Testis (tissue), 3 donors: ENCODE data around the gene NIN. TPM values are rescaled to one million over a fixed set of nuclear protein-coding genes. Genes with fewer than 3 reads are reported as not detected.

Source experiments
- DNase-seq: peaks from one replicate; pipeline ENCODE4 v3.0.0-alpha.2; 2019
- H3K27ac ChIP-seq, 2 donors: fragments of 200-600 bp; sonication (generic); one replicate each; pipeline ENCODE4 v1.5.1; 2019
- H3K27me3 ChIP-seq: fragments of 200-600 bp; sonication (generic); one replicate; pipeline ENCODE4 v1.5.1; 2019
- H3K36me3 ChIP-seq: fragments of 200-600 bp; sonication (generic); one replicate; pipeline ENCODE4 v1.5.1; 2017; ENCODE audit warnings: low read depth; ENCODE audit errors: missing control alignments
- H3K4me1 ChIP-seq: fragments of 200-600 bp; sonication (generic); one replicate; pipeline ENCODE4 v1.5.1; 2019
- H3K4me3 ChIP-seq, 2 donors: fragments of 200-600 bp; sonication (generic); one replicate each; pipeline ENCODE4 v1.5.1; 2017 to 2019
- H3K9me3 ChIP-seq: fragments of 200-600 bp; sonication (generic); one replicate; pipeline ENCODE4 v1.5.1; 2017
- POLR2A ChIP-seq: fragments of 450-650 bp; IDR thresholded peaks from one replicate; pipeline ENCODE4 v1.6.1; 2017; ENCODE audit warnings: antibody characterized with exemption, mild to moderate bottlenecking, moderate library complexity
- WGBS, 2 donors: methylation state at CpG; one replicate each; pipeline ENCODE4 v1.1.5; 2018; 5-methylcytosine and 5-hydroxymethylcytosine counted together
- intact Hi-C: fragments of 100-400 bp; cut with DNase I; formaldehyde crosslinking; loops from one replicate; pipeline ENCODE4 v1.15.1; 2023; ENCODE audit warnings: low total_unique reads
- polyA plus RNA-seq: library from polyadenylated mRNA; stranded (reverse); fragments of 350-450 nt; fragmentation: Illumina TruSeq; extraction: RNeasy Lipid Tissue Mini Kit (QIAGEN cat#74804); gene quantifications from one replicate; pipeline ENCODE4 v1.2.3, GENCODE V29; 2014; ENCODE audit warnings: low read depth, low replicate concordance; ENCODE audit not compliant: insufficient read depth
- total RNA-seq, 2 donors: library from RNA; depleted of rRNA; stranded (reverse); fragments of >200 nt; gene quantifications; one replicate each; pipeline ENCODE4 v1.2.3, GENCODE V29; 2016
- TF ChIP-seq, protein P1 (sequence below), 3 experiments: fragments of 450-650 bp in 2 of 3; fragments of 200-600 bp in 1 of 3; sonication (generic) in 1 of 3; IDR thresholded peaks; one replicate each; pipeline ENCODE4 v1.5.1; 2016 to 2019; ENCODE audit warnings: antibody characterized with exemption in 3 of 3, mild to moderate bottlenecking in 2 of 3, moderate library complexity in 1 of 3

Gene NIN
- total and polyA plus RNA-seq, 3 donors from 2014 or later: 4.4 to 16.5 (median 9.3) TPM

DNA sequence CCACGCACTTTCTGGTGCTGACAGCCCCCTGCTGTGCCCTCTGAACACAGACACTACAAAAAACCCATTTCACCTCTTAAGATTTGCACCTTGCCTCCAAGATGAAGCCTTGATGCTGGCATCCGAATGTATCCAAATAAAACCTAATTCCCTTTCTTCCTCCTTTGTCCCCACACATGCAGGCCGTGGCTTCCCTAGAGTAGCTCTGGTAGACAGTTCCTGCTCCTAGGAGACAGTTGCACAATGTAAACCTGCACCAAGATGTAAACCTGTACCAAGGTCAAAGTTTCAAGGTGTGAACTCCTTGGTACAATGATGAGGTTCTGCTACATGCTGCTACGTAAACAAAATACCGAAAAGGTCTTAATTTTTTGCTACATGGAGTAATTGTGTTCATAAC lies 40.3 kb upstream of the NIN start:
- H3K27ac ChIP-seq: no peak overlapping the region
- no peaks in the 10 kb centered on the region for H3K27me3 ChIP-seq
- H3K4me3 ChIP-seq: no peak overlapping the region
- TF ChIP-seq, protein P1, sequence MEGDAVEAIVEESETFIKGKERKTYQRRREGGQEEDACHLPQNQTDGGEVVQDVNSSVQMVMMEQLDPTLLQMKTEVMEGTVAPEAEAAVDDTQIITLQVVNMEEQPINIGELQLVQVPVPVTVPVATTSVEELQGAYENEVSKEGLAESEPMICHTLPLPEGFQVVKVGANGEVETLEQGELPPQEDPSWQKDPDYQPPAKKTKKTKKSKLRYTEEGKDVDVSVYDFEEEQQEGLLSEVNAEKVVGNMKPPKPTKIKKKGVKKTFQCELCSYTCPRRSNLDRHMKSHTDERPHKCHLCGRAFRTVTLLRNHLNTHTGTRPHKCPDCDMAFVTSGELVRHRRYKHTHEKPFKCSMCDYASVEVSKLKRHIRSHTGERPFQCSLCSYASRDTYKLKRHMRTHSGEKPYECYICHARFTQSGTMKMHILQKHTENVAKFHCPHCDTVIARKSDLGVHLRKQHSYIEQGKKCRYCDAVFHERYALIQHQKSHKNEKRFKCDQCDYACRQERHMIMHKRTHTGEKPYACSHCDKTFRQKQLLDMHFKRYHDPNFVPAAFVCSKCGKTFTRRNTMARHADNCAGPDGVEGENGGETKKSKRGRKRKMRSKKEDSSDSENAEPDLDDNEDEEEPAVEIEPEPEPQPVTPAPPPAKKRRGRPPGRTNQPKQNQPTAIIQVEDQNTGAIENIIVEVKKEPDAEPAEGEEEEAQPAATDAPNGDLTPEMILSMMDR (IDR thresholded peaks at IDR 0.05): no peak
- no peak for TF ChIP-seq POLR2A
- WGBS, 2 donors: 74 to 81% methylated on average over 5 of the region's 5 CpGs
- intact Hi-C loops: no loop called here
- no peaks in the 10 kb centered on the region for H3K36me3 ChIP-seq
- DNase-seq: no peak
- H3K4me1 ChIP-seq: peaks cover 3% of the 10 kb centered on the region
- H3K9me3 ChIP-seq: no peaks in the 10 kb centered on the region

DNA sequence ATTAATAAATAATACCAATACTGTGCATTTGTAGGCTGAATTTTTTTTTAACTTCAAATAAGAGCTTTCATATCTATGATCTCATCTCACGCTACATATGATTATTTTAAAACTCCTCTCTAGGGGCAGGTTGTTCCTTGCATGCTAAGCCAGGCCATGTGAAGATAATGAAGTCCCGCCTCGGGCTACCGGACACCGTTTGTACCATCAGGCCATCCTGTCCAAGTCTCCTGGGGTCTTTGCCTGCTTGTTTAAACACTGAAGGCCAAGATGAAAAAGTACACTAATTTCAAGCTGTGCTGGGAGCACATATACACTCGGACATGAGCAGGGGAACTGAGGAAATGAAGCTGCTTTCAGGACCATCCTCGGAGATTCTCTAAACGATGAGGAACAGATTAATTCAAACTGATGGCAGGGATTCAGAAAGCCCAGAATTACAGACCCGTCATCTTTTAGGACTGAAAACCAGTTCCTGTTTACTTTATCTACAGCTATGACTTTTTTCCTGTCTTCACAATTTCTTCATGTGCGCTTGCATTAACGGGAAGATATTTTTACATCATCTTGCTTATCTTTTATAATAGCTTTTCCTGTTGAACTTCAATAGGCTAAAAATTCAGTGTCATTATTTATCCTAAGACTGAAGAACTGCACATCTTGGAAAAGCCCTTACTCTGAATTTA lies 34.6 kb upstream of the NIN start:
- TF ChIP-seq, protein P1 (IDR thresholded peaks at IDR 0.05): no peak
- TF ChIP-seq POLR2A: no peak
- Histone ChIP-seq H3K4me1 (no peaks in the 10 kb centered on the region), H3K27ac (no peak overlapping the region), H3K36me3 (no peaks in the 10 kb centered on the region), H3K4me3 (no peak overlapping the region), H3K9me3 (no peaks in the 10 kb centered on the region), H3K27me3 (no peaks in the 10 kb centered on the region)
- intact Hi-C loops: no loop called here
- WGBS, 2 donors: 70 to 77% methylated on average over 11 of the region's 11 CpGs
- no peak for DNase-seq

DNA sequence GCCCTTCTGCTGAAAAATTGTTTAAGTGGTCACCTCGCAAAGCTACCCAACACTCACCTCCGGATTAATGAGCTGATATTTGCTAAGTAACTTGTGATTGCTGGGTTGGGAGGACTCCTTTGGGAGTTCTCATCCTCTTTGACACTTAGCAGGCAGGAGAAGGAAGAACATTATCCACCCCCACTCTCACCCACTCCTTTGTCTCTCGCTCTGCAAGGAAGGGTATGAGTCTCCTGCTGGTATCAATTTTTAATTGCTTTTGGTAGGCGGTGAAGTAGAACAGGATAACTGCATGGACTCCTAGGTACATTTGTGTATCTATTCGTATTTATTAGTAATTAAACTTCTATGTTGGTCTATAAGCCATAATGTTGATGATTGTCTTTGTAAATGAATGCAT lies 34.0 kb upstream of the NIN start:
- H3K4me3 ChIP-seq: no peak overlapping the region
- H3K27me3 ChIP-seq: no peaks in the 10 kb centered on the region
- H3K36me3 ChIP-seq: no peaks in the 10 kb centered on the region
- DNase-seq: no peak
- intact Hi-C loops: no loop called here
- no peaks in the 10 kb centered on the region for H3K9me3 ChIP-seq
- TF ChIP-seq POLR2A: no peak
- TF ChIP-seq, protein P1 (IDR thresholded peaks at IDR 0.05): no peak
- H3K4me1 ChIP-seq: no peaks in the 10 kb centered on the region
- 82 to 89% methylated on average over 5 of the region's 5 CpGs for WGBS, 2 donors
- no peak overlapping the region for H3K27ac ChIP-seq

DNA sequence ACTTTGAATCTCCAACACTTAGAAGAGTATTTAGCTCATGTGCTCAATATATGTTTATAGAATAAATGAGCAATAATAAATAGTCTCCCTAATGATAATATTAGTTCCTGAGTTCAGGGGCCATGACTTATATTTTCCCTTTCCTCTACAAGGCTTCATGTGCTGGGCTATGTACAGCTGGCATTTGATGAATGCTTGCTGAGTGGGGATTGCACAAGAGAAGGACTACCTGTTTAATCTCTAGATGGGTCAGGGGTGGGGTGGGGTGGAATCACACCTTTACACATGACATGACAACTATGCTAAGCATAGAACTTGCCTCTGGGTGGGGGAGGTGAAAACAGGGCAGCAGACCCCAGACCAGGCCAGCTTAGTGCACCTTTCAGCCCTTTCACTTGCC lies 33.3 kb upstream of the NIN start:
- Histone ChIP-seq H3K4me3 (no peak overlapping the region), H3K36me3 (no peaks in the 10 kb centered on the region), H3K27me3 (no peaks in the 10 kb centered on the region), H3K27ac (no peak overlapping the region), H3K9me3 (no peaks in the 10 kb centered on the region), H3K4me1 (no peaks in the 10 kb centered on the region)
- no peak for DNase-seq
- intact Hi-C loops: no loop called here
- TF ChIP-seq, protein P1 (IDR thresholded peaks at IDR 0.05): no peak
- no peak for TF ChIP-seq POLR2A

DNA sequence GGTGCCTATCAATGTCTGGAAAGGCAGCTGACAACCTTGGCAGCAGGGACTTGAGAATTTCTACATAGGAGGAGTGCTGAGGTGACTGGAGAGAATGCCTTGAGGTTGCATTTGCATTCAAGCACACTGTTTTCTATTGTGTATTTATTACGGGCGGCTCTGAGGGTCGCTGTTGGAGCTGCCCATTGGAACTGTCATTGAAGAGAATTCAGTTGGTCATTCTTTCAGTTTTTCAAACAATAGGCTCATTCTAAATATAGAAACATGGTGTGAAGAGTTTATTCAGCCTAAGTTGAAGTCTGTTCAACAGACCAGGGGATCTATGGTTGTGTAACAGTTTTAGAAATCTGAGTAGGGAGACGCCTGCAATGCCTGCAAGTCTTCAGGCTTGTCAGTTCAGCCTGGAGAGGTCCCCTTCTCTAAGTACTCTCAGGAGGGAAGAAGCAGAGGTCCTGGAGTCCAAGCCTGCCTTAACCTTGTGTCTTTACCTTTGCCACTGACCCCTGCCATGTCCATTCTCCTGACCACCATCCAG lies 31.1 kb upstream of the NIN start:
- no peak for DNase-seq
- Histone ChIP-seq H3K9me3 (no peaks in the 10 kb centered on the region), H3K4me1 (no peaks in the 10 kb centered on the region), H3K27me3 (no peaks in the 10 kb centered on the region), H3K4me3 (no peak overlapping the region), H3K27ac (no peak overlapping the region), H3K36me3 (no peaks in the 10 kb centered on the region)
- 80 to 85% methylated on average over 4 of the region's 4 CpGs for WGBS, 2 donors
- intact Hi-C loops: no loop called here
- TF ChIP-seq, protein P1 (IDR thresholded peaks at IDR 0.05): no peak
- no peak for TF ChIP-seq POLR2A
